ENCODE measurements around the gene SHISA9.
A peak's percentile ranks its signal among the peaks of the same experiment; 100 is the strongest.

SHISA9 gene

GRCh38 chr16:13083681-13084080 lies 182.3 kb downstream of the SHISA9 start:
- no peak for DNase-seq

- no peak for DNase-seq
Observed at GRCh38 chr16:13084331-13084730, 182.9 kb downstream of the SHISA9 start.

GRCh38 chr16:13093661-13094060 lies 192.3 kb downstream of the SHISA9 start:
- DNase-seq = no peak

- DNase-seq = no peak
Observed at GRCh38 chr16:13095061-13095460, 193.7 kb downstream of the SHISA9 start.

GRCh38 chr16:13098536-13098935 lies 197.1 kb downstream of the SHISA9 start:
- DNase-seq = no peak

GRCh38 chr16:13099822-13100221 lies 198.4 kb downstream of the SHISA9 start:
- DNase-seq = no peak

- DNase-seq = no peak
Observed at GRCh38 chr16:13100970-13101369, 199.6 kb downstream of the SHISA9 start.

GRCh38 chr16:13101828-13102227 lies 200.4 kb downstream of the SHISA9 start:
- DNase-seq = no peak

- DNase-seq = no peak
Observed at GRCh38 chr16:13102401-13102800, 201.0 kb downstream of the SHISA9 start.

- no peak for DNase-seq
Observed at GRCh38 chr16:13103831-13104530, 202.6 kb downstream of the SHISA9 start.

GRCh38 chr16:13104772-13105171 lies 203.4 kb downstream of the SHISA9 start:
- DNase-seq = no peak

GRCh38 chr16:13105427-13105826 lies 204.0 kb downstream of the SHISA9 start:
- DNase-seq = no peak

- DNase-seq = no peak
Observed at GRCh38 chr16:13106464-13106863, 205.1 kb downstream of the SHISA9 start.

GRCh38 chr16:13108126-13108525 lies 206.7 kb downstream of the SHISA9 start:
- no peak for DNase-seq

GRCh38 chr16:13109171-13109570 lies 207.8 kb downstream of the SHISA9 start:
- no peak for DNase-seq

GRCh38 chr16:13110124-13110796 lies 208.9 kb downstream of the SHISA9 start:
- peak; percentile 4 for DNase-seq

- DNase-seq = no peak
Observed at GRCh38 chr16:13111747-13112146, 210.3 kb downstream of the SHISA9 start.

GRCh38 chr16:13113741-13114140 lies 212.3 kb downstream of the SHISA9 start:
- DNase-seq = no peak

GRCh38 chr16:13118091-13118490 lies 216.7 kb downstream of the SHISA9 start:
- DNase-seq = no peak

GRCh38 chr16:13120091-13120490 lies 218.7 kb downstream of the SHISA9 start:
- DNase-seq = no peak

- no peak for DNase-seq
Observed at GRCh38 chr16:13120557-13120956, 219.2 kb downstream of the SHISA9 start.

- no peak for DNase-seq
Observed at GRCh38 chr16:13123991-13124390, 222.6 kb downstream of the SHISA9 start.

GRCh38 chr16:13127144-13127543 lies 225.7 kb downstream of the SHISA9 start:
- no peak for DNase-seq

GRCh38 chr16:13130586-13130985 lies 229.2 kb downstream of the SHISA9 start:
- DNase-seq = no peak

GRCh38 chr16:13134836-13135235 lies 233.4 kb downstream of the SHISA9 start:
- no peak for DNase-seq

All from 8988T (cell line).